SKM-1 treated with dmso at 0.1 percent for 144 hours (cell line): ENCODE results near the gene MYOF.
A peak's percentile ranks its signal among the peaks of the same experiment; 100 is the strongest.
"Not testable (repeated sequence)": the region's sequence is repeated elsewhere in the genome, so short reads cannot be mapped to it uniquely, and the experiment has no call there.

Experiments
- DNase-seq: peaks from one replicate; lab custom pipeline; 2025; ENCODE audit not compliant: unreplicated experiment; lab: John Stamatoyannopoulos, UW

The MYOF gene

DNA sequence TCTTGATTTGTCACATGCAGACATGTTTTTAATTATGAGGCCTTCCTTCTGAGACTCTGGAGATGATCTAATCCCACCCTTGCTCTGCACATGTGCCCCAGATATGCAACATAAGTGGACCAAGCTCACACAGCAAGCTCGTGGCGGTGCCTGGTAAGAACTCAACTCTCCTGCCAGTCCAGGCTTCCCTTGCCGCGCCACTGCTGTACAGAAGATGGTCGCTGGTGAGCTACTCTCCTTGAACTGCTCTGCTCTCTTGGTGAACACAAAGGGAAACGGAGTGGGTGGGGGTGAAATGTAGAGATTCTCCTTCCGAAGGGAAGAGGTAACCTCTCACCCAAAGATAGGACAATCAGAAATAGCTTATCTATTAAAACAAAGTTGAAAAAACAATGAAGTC, 25.7 kb downstream of the MYOF start:
- no peak for DNase-seq

DNA sequence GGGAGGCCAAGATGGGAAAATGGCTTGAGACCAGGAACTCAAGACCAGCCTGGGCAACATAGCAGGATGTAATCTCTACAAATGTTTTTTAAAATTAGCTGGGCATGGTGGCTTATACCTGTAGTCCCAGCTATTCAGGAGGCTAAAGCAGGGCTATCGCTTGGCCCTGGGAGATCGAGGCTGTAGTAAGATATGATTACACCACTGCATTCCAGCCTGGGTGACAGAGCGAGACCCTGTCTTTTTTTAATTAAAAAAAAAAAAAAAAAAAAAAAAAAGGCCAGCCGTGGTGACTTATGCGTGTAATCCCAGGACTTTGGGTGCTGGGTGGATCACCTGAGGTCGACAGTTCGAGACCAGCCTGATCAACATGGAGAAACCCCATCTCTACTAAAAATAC, 27.4 kb downstream of the MYOF start:
- no peak for DNase-seq

DNA sequence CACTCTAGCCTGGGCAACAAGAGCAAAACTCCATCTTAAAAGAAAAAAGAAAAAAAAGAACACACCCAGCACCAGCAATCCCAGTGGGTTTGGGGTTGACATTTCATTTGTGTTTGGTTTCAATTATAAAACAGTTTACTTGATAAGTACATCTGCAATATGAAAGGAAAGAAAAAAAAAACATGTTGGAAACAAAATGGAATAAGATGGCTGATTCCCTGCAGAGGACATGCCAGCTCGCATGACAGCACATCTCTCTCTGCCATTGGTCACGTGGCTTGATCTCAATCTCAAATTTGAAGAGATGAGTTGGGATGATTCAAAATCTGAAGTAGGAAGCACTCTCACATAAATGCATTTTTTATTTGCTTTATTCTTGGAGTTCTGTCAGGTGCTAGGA, 28.0 kb downstream of the MYOF start:
- DNase-seq = no peak

DNA sequence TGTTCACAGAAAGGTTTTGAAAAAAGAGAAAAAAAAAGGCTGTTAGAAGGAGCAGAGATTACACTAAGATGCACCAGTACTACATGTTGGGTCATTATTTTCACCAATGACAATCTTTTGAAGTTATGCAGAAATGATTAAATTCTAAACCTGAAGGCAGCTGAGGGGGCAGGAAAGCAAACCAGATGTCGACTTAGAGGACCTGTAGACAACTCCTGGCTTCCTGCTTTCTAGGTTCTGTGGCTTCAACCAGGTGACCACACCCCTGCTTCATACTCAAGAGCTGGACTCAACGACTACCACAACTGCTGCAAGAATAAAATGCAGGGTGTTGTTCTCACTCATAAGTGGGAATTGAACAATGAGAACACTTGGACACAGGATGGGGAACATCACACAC, 30.0 kb downstream of the MYOF start:
- DNase-seq = no peak

DNA sequence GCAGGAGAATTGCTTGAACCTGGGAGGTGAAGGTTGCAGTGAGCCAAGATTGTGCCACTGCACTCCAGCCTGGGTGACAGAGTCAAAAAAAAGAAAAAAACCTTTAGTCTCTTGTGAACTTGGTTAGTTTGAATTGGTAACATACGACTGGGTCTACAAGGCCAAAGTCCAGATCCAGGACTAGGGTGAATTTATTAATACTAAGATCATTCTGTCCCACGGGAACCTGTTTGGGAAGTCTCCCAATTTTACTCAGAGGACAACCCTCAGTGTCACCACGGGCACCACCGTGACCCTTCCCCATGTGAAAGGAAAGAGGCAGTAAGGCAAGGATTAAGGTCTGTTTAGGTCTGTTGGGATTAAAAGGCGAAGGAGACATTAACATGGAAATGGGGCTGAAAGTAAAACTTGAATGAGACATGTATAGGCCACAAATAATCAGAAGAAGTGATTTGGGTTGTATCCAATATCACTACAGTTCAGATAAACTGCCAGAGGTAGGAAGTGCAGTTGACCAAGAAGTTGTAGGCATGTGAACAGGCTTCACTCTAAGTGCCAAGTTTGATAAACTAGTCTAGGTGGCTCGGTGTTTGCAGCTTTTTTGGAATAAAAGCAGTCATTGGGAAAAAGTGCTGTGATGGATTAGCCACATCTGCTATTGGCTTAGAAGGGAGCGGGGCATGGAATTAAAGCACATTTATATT, 30.7 kb downstream of the MYOF start:
- no peak for DNase-seq

DNA sequence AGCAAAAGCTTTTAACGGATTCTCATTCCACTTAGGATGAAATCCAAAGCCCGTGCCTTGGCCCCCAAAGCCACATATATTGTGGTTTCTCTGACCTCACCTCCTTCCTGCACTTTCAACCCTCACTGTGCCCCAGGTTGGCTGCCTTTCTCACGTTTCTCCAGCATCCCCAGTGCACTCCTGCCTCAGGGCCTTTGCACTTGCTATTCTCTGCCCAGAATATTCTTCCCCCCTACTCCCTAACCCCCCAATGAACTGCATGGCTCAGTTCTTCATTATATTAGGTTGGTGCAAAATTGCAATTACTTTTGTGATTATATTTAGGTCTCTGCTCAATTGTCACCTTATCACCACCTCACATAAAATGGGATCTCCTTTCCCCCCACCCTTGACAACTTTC, 34.2 kb downstream of the MYOF start:
- no peak for DNase-seq

DNA sequence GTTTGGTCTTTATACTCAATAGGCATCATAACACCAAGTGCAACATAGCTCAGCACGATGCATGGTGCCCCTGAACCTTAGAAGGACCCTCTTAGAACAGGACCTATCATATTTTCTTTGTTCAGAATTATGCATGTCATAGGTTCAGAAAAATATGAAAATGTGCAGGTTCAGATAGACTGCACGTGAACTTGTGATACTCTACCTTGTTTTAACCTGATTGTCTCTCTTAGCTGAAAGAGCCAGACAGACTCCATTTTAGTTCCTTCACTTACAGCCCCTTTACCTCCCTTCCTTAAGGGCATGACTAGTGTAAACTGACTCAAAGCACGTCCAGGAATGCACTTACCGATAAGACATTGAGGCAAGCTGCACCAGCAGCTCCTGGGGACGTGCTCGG, 35.1 kb downstream of the MYOF start:
- DNase-seq = no peak

DNA sequence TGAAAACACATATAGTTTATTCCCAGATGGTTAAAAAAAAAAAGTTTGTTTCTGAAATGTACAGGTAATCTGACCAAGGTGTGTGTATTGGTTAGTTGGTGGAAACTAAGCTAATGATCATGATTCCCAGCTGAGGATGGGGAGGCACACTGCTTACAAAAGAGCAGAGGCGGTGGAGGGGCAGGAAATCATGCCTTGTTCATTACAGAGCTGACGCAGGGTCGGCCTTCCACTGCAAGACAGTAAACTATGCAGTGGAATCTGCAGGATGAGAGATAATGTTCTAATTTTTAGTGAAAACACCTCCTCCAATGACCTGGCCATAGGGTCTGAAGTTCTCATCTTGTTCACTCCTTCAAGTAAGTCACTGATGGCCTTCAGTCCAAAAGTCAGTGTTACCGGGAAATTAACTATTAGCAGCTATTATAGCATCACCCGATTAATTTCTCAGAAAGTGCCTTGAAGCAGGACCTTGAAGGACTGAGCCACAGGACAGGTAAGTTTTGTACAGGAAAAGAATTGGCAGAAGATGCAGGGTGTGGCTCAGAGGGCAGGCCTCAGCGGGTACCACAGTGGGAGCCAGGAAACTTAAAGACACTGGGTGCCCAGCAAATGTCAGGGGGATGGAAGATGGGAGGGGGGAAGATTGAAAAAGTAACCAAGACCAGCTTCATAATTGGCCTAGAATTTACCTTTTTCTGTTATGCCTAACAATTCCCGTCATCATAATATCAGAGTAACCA, 36.0 kb downstream of the MYOF start:
- no peak for DNase-seq

DNA sequence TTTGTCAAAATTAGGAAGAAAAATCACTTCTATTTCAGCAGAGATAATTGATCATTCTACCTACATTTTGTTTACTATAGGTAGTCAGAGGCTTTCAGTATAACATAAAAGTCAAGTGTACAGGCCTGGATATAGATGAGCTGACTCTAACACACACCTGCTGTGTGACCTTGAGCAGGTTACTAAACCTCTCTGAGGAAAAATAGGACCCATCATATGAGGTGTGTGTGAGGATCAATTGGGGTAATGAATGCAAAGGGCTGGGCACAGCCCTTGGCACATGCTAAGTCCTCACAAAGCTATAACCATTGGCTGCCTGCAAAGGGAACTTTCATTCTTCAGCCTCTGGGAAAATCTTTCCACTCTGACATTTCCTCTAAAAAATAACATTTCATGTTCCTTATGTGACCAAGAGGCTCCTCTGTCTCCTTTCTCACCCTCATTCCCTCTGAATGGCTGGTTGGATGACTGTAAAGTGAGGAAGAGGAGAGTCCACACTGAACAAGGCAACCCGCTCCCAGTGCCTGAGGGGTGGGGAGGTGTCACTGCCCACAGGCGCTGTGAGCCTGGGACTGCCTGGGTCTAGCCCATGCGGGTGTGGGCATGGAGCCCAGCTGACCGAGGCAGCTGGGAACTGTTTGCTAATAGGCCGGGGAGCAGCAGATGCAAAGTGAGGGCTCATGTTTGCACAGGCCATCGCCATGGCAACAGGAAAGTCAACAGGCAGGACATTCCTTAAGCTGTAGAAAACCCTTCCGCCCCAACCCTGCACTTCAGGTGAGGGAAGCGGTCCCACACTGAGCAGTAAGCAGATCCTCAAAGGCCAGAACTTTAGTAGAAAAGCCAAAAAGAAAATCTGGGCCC, 36.8 kb downstream of the MYOF start:
- no peak for DNase-seq

DNA sequence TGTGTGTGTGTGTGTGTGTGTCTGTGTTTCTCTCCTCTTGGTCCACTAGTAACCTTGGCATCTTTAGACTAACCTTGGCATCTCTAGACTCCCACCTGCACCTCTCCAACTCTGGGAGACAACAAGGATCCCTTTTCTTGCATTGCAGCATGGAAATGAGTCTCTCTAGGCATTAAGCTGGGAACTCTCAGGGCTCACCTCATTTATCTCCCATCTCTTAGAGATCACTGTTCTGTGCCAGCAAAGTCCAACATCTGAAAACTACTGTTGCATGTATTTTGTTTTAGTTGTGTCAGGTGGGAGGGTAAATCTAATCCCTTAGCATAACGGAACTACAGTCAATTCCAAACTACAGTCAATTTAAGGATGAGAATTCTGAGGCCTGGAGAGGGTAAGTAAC, 38.7 kb downstream of the MYOF start:
- DNase-seq = no peak

DNA sequence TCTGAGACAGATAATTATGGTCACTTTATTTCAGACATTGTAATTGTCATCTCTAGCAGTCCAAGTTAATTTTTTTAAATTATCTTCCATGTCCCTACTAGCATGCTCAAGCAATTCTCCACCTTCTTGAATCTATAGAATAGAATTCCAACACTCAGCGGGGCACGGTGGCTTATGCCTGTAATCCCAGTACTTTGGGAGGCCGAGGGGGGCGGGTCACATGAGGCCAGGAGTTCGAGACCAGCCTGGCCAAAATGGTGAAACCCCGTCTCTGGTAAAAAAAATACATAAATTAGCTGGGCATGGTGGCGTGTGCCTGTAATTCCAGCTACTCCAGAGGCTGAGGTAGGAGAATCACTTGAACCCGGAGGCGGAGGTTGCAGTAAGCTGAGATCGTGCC, 39.4 kb downstream of the MYOF start:
- DNase-seq = not testable (repeated sequence)

DNA sequence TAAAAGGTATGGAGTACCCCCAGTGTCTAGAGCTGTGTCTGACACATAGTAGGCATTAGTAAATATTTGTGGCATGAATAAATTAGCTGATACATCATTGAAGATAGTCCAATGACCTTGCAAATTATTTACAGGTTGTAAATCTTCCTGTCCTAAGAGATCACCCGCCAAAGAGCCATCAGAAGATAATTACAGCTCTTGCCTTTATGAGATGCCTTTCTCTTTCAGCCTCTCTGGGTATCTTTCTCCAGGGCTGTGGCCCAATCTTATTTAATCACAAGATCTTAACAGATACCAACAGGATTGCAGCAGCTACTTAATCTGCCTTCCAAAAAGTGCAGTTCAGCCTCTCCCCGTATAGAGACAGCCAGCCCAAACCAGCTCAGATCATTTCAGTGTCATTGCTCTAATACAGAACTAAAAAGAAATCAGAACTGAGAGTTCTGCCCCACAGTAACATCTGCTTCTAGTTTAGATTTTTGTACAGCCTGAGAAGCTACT, 41.5 kb downstream of the MYOF start:
- no peak for DNase-seq

DNA sequence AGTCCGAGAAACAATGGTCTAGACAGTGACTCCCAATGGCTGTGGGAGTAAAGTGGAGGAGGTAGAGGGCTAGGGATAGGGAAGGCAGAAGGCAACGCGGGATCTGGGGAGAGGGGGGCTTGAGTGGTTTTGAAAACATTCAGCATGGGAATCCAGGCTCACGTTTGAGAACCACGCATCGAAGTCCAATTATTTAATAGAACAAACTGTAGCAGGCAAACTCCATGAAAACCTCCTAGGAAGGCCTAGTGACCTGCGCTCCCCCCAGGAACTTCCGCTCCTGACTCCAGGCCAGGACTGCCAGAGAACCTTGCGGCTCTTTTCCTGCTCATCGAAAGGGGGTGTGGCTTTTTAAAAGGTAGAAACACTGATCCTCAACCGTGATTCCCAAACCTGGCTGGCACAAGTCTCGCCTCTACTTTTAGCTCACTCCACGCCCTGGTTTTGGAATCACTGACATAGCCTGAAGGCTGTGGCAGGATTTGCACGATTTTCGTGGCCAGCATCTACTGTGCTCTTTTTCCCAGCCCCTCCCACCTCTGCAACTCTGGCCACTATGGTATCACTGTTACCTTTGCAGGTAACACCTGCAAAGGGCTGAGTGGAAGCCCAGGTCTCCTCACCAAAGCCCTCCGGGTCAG, 43.4 kb downstream of the MYOF start:
- DNase-seq = no peak

DNA sequence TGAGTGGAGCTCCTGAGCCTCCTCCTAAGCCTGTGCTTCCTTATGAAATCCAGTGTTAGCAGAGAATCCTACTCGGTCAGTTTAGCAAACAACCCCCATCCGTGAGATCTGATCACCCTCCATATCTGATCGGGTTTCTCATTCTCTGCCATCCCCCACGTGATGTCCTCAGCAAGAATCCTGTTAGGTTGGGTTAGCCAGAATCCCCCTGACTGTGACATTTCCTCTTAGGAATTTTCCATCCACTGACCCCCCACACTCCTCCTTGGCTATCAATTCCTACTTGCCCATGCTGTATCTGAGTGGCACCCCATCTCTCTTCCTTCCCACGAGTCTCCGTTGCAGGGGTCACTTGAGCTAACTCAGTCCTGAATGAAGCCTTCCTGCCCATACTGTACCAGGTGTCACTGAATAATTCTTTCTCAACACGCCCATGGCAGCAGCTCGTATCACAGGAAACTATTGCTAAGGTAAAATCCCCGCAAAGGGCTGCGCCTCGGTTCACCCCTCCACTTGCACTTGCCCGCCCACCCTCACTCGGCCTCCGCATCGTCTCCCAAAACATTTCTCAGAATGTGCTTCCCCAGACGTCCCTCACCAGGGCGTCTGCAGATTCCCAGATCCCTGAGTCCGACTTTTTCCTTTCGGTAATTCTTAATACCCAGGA, 44.1 kb downstream of the MYOF start:
- DNase-seq = no peak

DNA sequence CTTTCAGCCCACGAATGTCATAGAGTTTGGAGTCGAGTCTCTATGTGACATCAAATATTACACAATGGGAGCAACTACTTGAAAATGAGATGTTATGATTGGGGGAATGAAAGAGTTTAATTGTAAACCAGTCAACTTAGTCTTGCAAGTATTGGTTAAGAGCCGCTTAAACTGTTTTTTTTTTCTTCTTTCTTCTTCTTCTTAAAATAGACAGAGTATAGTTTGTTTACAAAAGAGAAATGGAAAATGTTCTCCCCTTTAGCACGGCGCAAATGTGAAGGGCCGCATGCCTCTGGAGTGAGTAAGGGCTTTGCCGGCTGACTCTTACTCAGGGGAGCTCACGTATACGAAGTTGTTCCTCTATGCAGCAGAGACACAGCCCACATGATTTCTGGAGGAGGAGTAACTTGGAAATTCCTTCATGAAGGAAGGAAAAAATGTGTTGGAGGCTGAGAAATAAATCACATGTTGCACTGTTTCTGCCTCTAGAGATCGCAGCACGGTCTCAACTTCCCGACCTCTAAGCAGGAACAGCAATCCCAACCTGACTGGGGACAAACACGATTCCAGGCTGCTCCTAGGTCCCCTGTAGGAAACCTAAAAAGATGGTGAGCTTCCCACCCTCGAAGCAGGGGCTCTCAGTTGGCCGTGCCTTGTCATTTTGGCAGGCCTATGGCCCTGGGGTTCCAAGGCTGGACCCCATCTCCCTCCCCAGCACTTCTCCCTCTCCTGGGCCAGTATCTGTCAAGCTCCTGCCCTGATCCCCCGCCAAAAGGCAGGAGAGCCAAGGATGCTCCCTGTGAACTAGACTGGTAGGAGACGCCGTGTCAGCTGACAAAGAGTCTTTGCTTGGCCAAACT, 44.8 kb downstream of the MYOF start:
- DNase-seq = no peak

DNA sequence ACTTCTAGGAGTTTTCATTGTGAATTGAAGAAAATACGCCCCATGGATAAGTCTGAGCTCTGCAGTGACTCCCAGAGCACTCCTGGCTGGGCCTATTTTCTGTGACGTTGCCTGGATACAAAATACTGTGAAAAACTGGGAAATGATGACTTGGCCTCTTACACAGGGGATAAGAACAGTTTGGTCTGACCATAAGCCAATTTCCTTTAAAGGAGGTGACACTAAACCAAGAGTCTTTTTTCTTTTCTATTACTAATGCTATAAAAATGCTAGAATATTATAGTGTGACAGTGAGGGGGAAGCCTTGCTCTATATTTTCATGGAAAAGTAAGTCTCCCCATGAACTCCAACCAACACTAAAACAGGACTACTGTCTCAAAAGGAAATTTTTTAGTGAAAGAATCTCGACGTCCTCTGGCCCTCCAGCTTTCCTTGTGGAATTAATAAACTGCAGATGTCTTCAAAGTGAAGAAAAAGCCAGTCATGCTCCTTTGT, 45.5 kb downstream of the MYOF start:
- DNase-seq = no peak

DNA sequence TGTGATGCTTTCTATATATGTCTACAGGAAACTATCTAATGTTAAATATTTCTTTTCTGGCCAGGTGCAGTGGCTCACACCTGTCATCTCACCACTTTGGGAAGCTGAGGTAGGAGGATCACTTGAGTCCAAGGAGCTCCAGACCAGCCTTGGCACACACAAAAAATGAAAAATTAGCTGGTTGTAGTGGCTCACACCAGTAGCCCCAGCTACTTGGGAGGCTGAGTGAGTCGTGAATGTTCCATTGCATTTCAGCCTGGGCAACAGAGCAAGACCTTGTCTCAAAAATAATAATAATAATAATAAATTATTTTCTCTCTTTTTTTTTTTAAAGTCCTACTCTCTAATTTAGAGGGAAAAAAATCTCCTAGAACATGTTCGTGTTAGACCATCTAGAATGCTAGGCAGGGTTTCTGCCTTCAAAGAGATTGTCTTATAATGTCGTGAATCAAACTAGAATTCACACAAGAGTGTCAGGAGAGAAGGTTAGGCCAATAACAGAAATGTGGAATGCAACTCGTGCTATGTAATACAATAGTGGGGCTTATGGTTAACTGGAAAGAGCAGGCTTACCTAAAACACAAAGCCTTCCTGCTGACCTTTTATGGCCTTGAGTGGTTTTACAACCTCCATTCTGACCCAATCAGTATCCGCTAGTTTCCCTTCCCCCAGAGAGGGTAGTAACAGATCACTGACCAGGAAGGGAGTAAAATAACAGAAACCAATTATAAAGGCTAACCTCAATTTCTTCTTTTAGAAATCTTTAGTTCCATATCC, 46.3 kb downstream of the MYOF start:
- DNase-seq = peak; percentile 76

DNA sequence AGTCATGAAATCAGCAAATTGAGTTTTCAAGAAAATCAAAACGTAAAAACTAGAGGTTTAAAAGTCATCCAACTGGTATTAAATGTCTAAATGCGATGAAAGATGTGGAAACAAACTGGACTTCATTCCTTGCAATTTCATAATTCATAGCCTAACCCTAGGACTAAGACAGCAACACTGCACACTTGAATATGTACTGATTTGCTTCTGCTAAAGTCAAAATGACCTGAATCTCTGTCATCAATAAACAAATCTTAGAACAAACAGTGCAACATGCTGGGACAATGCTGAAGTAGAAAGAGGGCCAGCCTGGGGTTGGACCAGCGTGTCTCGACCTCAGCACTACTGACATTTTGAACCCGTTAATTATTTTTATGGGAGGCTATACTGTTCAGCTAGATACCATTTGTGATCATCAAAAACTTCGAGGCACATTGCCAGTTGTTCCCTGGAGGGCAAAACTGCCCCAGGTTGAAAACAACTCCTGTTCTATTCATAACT, 47.1 kb downstream of the MYOF start:
- DNase-seq = no peak

DNA sequence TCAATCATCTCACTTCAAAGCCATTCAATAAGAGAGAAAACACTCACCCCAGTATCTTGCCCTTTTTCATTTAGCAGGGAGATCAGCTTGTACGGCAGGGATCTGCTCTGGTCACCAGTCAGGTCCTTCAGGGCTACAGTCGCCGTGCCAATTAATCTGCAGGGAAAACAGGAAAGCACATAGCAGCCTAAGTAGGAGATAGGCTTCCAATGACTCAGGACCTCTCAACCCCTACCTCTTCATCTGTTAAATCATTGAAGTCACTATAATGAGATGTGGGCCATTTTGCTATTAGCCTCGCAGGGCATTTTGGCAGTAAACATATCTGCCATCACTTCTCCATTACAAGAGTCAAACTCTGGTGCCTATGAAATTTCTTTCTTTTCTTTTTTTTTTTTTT, 50.8 kb downstream of the MYOF start:
- DNase-seq = no peak
